GM12875 (cell line): ENCODE results near the gene TLR3.

Experiments used
- H3K4me3 ChIP-seq: one replicate; pipeline ENCODE4 v1.5.1; 2011; ENCODE audit warnings: low read depth, low read length, control low read depth
- TF ChIP-seq, protein P1 (sequence below): IDR thresholded peaks from 2 replicates; pipeline ENCODE4 v1.5.1; 2011; ENCODE audit warnings: low read depth, mild to moderate bottlenecking, control low read depth, inconsistent platforms, low read length, moderate library complexity, borderline replicate concordance; ENCODE audit not compliant: insufficient read depth

Gene TLR3

DNA sequence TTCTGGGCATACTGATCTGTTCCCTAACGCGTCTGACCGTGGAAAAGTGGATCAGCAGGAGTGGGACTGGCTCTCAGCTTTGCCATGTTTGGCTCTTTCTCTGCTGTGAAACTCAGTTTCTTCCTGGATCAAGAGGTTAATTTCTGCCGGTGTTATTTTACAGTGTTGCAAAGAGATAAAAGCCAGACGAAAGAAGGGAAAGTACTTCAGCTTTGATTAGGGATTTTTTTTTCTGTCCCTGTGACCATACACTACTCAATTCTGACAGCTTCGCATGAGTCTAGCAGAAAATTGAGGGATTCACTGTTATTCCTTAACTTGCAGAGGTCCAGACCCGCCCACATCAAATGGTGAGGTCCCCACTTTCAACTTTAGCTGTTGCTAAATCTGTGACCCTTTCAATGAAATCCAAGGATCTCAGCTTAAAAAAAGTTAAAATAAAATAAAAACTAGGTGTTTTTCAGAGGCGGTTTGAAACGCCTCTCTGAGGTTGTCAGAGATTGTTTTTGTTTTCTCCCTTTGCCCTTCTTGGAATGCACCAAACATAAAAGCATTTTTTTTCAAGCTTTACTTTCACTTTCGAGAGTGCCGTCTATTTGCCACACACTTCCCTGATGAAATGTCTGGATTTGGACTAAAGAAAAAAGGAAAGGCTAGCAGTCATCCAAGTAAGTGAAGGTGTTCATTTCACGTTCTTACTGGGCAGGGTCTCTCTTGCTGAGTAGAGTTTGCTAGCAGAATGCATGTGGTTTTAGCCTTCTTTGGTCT lies at the start of gene TLR3:
TLR3 (plus strand) TSS at position 576 of the 768 bp plus-strand sequence. CDS start 7,464 bp downstream, outside the sequence.
- H3K4me3 ChIP-seq = no peak within 1 kb of the TSS
- TF ChIP-seq, protein P1, sequence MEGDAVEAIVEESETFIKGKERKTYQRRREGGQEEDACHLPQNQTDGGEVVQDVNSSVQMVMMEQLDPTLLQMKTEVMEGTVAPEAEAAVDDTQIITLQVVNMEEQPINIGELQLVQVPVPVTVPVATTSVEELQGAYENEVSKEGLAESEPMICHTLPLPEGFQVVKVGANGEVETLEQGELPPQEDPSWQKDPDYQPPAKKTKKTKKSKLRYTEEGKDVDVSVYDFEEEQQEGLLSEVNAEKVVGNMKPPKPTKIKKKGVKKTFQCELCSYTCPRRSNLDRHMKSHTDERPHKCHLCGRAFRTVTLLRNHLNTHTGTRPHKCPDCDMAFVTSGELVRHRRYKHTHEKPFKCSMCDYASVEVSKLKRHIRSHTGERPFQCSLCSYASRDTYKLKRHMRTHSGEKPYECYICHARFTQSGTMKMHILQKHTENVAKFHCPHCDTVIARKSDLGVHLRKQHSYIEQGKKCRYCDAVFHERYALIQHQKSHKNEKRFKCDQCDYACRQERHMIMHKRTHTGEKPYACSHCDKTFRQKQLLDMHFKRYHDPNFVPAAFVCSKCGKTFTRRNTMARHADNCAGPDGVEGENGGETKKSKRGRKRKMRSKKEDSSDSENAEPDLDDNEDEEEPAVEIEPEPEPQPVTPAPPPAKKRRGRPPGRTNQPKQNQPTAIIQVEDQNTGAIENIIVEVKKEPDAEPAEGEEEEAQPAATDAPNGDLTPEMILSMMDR = no peak

- H3K4me3 ChIP-seq = no peak overlapping the region
- TF ChIP-seq, protein P1 = no peak
Observed at GRCh38 chr4:186019269-186019668, 49.7 kb upstream of the TLR3 start.

DNA sequence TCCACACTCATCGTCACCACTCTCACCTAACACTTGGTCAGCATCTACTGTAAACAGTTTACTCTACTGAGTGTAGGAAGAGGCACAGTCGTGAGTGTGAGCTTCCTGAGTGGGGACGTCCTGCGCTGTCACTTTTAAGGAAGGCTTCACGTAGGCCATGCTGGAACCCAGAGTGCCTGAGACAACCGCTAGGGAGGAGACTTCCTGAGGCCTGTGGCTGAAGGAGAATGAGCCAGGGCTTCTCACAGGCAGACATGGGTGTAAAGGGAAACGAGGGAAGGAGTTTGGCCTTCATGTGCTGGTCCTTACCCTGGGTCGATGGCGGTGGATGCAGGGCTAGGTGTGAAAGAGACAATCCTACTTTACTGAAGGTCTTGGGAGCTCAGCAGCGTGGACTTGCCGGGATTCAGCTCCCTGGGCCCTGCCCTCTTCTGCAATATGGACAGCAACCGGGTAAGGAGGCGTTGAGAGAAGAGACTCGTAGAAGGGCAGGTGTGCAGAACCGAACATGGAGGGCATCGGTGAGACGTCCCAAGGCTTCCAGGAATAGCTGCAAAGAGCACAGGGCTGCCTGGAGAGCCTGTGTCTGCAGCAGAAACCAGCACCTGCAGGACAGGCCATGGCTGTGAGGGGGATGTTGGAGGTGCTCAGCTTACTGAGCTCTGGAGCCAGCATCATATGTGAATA lies 48.7 kb upstream of the TLR3 start:
- TF ChIP-seq, protein P1 = no peak

GRCh38 chr4:186020793-186021407 lies 48.1 kb upstream of the TLR3 start:
- TF ChIP-seq, protein P1 = no peak
- H3K4me3 ChIP-seq = no peak overlapping the region

More for the DNA sequence above, 48.7 kb upstream of the TLR3 start:
- H3K4me3 ChIP-seq = no peak overlapping the region

DNA sequence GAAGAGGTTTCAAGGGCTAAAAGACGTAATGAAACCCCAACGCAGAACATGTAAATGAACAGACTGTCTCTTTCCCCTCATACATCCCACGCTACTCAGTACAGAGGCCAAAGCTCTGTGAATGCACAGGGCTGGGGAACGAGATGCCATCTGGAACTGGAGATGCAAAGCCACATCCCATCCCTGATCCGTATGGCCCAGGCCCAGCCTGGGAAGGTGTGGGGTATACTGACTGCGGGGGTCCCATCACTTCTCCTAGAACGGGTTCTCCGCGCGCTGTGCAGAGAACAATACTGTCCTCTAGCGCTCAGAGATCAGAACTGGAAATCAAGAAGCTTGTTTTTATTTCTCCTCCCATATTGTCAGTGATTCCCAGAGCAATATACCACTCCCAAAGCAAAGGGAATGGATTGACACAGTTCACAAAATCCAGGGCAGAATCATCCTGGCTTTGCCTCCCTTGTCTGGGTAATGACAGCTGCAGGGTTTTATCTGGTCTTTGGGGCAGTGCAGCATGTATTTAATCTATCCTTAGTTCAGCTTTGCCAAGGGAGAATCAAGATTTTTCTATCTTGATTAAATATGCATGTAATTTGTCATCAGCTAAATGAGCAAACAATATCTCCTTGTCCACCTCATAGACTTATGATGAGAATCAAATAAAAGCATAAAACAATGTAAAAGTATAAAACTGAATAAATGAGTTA lies 47.3 kb upstream of the TLR3 start:
- TF ChIP-seq, protein P1 = peak; percentile 68; the same call in 1 of the 2 replicates
- no peak overlapping the region for H3K4me3 ChIP-seq

DNA sequence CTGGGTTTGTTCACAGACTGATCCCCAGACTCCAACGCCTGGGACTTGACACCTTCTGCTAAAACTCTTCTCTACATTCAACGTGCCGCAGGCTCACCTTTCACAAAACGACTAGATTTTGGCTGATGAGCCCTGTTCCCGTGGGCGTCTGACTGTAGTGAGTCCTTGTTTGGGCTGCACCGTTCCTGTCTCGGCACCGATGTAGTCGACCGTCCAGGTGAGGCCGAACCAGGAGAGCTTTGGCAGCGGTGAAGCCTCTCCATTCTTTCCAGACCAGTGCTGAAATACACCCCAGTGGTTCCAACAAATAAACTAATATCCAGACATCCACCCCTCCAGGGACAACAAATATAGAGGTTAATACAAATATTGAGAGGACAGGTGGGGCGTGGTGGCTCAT lies 45.0 kb upstream of the TLR3 start:
- TF ChIP-seq, protein P1 = no peak
- no peak overlapping the region for H3K4me3 ChIP-seq
